Hematopoietic multipotent progenitor cell treated with erythropoietin and hydrocortisone succinate and interleukin-3 and kit ligand, for 17 days (in vitro differentiated cells): ENCODE data around the gene EIF2AK3.

Source experiments
- DNase-seq: peaks from one replicate; pipeline ENCODE4 v3.0.0-alpha.2; 2015; ENCODE audit warnings: low spot score

Gene EIF2AK3

GRCh38 chr2:88540346-88540745 lies 86.9 kb downstream of the EIF2AK3 start:
- no peak for DNase-seq

GRCh38 chr2:88538362-88538917 lies 88.8 kb downstream of the EIF2AK3 start:
- DNase-seq, result no peak

DNA sequence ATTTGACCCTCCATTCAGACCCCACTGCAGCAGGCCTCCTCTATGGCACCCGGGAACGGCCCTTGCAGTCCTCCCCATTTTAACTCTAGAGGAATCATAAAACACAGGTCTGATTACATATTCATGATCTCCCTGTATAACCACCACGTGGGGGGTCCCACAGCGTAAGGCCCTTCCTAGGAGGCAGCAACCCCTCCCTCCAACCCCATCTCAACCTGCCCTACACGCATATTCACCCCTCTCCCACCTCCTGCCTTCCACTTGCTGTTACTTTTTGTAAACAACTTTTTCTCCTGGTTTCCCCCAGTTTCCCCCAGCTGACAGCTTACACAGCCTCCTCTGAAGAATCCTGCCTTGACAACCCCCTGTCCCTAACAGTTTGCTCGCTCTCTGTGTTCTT lies 89.6 kb downstream of the EIF2AK3 start:
- DNase-seq, result no peak

DNA sequence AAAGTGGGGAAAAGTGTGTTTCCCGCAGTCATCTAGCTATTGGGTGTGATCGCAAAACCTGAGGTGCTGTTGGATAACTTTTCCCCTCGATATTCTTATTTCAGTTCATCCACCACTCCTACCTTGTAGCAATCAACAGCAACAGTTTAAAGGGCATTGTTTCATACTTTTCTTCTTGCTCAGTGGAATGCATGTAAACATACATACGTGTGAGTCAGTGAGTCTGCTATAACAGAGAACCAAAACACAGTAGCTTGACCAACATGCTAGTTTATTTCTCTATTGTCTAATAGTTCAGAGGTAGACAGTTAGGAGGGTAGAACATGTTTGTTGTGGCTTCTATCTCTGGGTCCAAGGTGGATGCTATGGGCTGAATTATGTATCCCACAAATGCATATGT lies 97.2 kb downstream of the EIF2AK3 start:
- no peak for DNase-seq

- DNase-seq, result no peak
Observed at GRCh38 chr2:88521445-88522073, 105.7 kb downstream of the EIF2AK3 start.

DNA sequence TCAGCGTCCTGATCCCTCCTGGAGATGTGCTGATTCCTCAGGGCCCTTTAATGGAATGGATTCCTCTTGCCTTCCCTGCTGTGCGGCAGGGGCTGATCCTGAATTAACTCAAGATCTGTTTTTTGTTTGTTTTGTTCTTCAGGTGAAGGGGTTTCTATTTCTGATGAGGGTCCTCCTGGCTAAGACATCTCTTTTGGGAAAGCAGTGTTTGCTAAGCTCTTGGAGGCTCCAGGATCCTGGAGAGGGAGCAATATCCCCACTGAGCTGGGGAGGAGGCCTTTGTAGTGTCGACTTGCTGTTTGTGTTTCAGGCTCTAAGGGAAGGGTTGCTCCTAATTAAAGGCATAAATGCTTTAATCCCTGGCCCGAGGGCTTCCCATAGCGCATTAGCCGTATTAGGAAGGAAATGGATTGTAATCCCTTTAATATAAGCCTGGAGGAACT lies 109.5 kb downstream of the EIF2AK3 start:
- no peak for DNase-seq
